Gastroesophageal sphincter (tissue), 3 donors: ENCODE results near the gene PLCL1.

Source experiments
- EP300 ChIP-seq: sonication (generic); formaldehyde crosslinking; IDR thresholded peaks from one replicate; pipeline ENCODE4 v1.6.1; 2017; ENCODE audit warnings: antibody characterized with exemption, mild to moderate bottlenecking
- POLR2A ChIP-seq, 2 donors: fragments of 450-650 bp; IDR thresholded peaks; one replicate each; pipeline ENCODE4 v1.6.1; 2017; ENCODE audit warnings: antibody characterized with exemption in 2 of 2, mild to moderate bottlenecking in 2 of 2, moderate library complexity in 1 of 2
- POLR2AphosphoS5 ChIP-seq: sonication (generic); formaldehyde crosslinking; IDR thresholded peaks from one replicate; pipeline ENCODE4 v1.6.1; 2017; ENCODE audit warnings: antibody characterized with exemption
- TF ChIP-seq, protein P1 (sequence below), 4 experiments: fragments of 200-600 bp in 2 of 4; fragments of 450-650 bp in 2 of 4; sonication (generic) in 1 of 4; IDR thresholded peaks; one replicate each; pipeline ENCODE4 v1.5.1; 2017 to 2019; ENCODE audit warnings: antibody characterized with exemption in 4 of 4, mild to moderate bottlenecking in 2 of 4, moderate library complexity in 2 of 4

DNA sequence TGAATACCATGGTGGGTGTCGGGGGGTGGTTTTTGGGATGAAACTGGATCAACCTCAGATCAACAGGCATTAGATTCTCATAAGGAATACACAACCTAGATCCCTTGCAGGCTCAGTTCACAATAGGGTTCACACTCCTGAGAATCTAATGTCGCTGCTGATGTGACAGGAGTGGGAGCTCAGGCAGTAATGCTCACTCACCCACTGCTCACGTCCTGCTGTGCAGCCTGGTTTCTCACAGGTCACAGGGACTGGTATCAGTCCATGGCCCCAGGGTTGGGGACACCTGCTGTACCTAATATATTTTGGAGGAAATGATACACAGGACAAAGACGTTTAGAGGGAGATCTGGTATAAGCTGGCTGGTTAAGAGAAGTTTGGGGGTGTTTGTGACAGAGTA, 338.8 kb downstream of the PLCL1 start:
- TF ChIP-seq POLR2A (IDR thresholded peaks at IDR 0.05) (no peak), EP300 (no peak), POLR2AphosphoS5 (no peak)
- TF ChIP-seq, protein P1, sequence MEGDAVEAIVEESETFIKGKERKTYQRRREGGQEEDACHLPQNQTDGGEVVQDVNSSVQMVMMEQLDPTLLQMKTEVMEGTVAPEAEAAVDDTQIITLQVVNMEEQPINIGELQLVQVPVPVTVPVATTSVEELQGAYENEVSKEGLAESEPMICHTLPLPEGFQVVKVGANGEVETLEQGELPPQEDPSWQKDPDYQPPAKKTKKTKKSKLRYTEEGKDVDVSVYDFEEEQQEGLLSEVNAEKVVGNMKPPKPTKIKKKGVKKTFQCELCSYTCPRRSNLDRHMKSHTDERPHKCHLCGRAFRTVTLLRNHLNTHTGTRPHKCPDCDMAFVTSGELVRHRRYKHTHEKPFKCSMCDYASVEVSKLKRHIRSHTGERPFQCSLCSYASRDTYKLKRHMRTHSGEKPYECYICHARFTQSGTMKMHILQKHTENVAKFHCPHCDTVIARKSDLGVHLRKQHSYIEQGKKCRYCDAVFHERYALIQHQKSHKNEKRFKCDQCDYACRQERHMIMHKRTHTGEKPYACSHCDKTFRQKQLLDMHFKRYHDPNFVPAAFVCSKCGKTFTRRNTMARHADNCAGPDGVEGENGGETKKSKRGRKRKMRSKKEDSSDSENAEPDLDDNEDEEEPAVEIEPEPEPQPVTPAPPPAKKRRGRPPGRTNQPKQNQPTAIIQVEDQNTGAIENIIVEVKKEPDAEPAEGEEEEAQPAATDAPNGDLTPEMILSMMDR (IDR thresholded peaks at IDR 0.05) = no peak
